ENCODE data around the gene NFASC. TPM values are rescaled to one million over a fixed set of nuclear protein-coding genes. Genes with fewer than 3 reads are reported as not detected.

NFASC gene
- total and polyA plus RNA-seq, 9 of the 15 experiments (the other 6 are each of a cell fraction or from before 2014, with no cell fraction given), result 0.03 to 0.16 (median 0.06) TPM; not detected in 6

DNA sequence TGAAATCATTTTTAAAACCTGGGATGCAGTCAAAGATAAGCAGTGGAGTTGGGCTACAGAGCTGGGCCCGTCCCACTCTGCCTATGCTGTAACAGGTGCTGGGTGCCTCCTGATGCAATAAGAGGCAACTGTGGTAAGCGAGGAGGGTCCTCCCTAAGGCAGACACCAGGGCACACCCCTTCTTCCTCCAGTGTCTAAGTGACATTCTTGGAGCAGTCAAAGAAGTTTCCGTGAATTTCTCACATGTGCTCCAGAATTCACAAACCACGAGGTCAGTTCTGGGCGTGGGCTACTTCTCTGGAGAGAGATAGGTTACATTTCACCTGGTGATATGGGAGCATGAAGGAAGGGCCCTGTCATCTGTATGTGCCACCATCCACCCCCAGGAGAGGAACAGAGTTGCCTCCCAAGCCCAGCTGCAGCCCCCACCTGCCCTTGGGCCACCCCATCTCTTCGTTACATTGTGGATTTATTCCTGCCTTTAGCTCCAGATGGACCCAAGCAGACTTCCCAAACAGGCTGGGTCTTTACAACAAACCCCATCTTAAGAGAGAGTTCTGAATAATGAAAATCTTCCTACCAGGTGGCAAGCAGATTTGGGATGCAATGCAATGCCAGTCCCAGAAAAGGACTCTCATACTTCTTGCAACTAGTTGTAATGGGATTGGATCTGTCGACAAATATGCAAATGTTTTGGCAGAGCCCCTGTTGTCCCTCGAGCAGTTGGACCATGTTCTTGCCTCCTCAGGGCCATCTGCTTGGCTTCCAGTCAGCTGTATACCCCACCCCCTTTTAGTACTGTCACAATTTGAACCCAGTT lies 89.9 kb downstream of the NFASC start (continued):
- TF ChIP-seq HDAC2 (IDR thresholded peaks at IDR 0.05) (no peak), ZBTB17 (CRISPR knock-in tag; IDR thresholded peaks at IDR 0.05) (0 out of 2 replicates have a peak, but pooled peaks have one; percentile 48), C11orf30 (IDR thresholded peaks at IDR 0.05; ENCODE audit: low read depth) (no peak), MEIS2 (IDR thresholded peaks at IDR 0.05; ENCODE audit: partially characterized antibody) (peak; percentile 19), ZNF24 (IDR thresholded peaks at IDR 0.05) (peak; percentile 59; the same call in 1 of the 2 replicates), TEAD2 (tag; IDR thresholded peaks at IDR 0.05) (no peak), HMG20B (CRISPR knock-in tag; IDR thresholded peaks at IDR 0.05) (no peak), TAL1 (IDR thresholded peaks at IDR 0.05) (peak; percentile 33; the same call in 1 of the 2 replicates), RBM22 (IDR thresholded peaks at IDR 0.05; ENCODE audit: low read depth, low read length, poor library complexity, severe bottlenecking) (no peak), ZNF311 (CRISPR knock-in tag; IDR thresholded peaks at IDR 0.05) (0 out of 2 replicates have a peak, but pooled peaks have one; percentile 35), ZNF354B (CRISPR knock-in tag; IDR thresholded peaks at IDR 0.05) (no peak)
- TF ChIP-seq, protein P1, sequence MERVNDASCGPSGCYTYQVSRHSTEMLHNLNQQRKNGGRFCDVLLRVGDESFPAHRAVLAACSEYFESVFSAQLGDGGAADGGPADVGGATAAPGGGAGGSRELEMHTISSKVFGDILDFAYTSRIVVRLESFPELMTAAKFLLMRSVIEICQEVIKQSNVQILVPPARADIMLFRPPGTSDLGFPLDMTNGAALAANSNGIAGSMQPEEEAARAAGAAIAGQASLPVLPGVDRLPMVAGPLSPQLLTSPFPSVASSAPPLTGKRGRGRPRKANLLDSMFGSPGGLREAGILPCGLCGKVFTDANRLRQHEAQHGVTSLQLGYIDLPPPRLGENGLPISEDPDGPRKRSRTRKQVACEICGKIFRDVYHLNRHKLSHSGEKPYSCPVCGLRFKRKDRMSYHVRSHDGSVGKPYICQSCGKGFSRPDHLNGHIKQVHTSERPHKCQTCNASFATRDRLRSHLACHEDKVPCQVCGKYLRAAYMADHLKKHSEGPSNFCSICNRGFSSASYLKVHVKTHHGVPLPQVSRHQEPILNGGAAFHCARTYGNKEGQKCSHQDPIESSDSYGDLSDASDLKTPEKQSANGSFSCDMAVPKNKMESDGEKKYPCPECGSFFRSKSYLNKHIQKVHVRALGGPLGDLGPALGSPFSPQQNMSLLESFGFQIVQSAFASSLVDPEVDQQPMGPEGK (CRISPR knock-in tag; IDR thresholded peaks at IDR 0.05; ENCODE audit: borderline replicate concordance), result no peak
- TF ChIP-seq, protein P2, sequence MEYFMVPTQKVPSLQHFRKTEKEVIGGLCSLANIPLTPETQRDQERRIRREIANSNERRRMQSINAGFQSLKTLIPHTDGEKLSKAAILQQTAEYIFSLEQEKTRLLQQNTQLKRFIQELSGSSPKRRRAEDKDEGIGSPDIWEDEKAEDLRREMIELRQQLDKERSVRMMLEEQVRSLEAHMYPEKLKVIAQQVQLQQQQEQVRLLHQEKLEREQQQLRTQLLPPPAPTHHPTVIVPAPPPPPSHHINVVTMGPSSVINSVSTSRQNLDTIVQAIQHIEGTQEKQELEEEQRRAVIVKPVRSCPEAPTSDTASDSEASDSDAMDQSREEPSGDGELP (CRISPR knock-in tag; IDR thresholded peaks at IDR 0.05; ENCODE audit: borderline replicate concordance), result no peak
- TF ChIP-seq, protein P3, sequence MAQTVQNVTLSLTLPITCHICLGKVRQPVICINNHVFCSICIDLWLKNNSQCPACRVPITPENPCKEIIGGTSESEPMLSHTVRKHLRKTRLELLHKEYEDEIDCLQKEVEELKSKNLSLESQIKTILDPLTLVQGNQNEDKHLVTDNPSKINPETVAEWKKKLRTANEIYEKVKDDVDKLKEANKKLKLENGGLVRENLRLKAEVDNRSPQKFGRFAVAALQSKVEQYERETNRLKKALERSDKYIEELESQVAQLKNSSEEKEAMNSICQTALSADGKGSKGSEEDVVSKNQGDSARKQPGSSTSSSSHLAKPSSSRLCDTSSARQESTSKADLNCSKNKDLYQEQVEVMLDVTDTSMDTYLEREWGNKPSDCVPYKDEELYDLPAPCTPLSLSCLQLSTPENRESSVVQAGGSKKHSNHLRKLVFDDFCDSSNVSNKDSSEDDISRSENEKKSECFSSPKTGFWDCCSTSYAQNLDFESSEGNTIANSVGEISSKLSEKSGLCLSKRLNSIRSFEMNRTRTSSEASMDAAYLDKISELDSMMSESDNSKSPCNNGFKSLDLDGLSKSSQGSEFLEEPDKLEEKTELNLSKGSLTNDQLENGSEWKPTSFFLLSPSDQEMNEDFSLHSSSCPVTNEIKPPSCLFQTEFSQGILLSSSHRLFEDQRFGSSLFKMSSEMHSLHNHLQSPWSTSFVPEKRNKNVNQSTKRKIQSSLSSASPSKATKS (CRISPR knock-in tag; IDR thresholded peaks at IDR 0.05), result no peak
- TF ChIP-seq, protein P4, sequence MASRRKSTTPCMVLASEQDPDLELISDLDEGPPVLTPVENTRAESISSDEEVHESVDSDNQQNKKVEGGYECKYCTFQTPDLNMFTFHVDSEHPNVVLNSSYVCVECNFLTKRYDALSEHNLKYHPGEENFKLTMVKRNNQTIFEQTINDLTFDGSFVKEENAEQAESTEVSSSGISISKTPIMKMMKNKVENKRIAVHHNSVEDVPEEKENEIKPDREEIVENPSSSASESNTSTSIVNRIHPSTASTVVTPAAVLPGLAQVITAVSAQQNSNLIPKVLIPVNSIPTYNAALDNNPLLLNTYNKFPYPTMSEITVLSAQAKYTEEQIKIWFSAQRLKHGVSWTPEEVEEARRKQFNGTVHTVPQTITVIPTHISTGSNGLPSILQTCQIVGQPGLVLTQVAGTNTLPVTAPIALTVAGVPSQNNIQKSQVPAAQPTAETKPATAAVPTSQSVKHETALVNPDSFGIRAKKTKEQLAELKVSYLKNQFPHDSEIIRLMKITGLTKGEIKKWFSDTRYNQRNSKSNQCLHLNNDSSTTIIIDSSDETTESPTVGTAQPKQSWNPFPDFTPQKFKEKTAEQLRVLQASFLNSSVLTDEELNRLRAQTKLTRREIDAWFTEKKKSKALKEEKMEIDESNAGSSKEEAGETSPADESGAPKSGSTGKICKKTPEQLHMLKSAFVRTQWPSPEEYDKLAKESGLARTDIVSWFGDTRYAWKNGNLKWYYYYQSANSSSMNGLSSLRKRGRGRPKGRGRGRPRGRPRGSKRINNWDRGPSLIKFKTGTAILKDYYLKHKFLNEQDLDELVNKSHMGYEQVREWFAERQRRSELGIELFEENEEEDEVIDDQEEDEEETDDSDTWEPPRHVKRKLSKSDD (conservative IDR thresholded peaks at IDR 0.05; ENCODE audit: low read length), result no peak
- TF ChIP-seq, protein P5, sequence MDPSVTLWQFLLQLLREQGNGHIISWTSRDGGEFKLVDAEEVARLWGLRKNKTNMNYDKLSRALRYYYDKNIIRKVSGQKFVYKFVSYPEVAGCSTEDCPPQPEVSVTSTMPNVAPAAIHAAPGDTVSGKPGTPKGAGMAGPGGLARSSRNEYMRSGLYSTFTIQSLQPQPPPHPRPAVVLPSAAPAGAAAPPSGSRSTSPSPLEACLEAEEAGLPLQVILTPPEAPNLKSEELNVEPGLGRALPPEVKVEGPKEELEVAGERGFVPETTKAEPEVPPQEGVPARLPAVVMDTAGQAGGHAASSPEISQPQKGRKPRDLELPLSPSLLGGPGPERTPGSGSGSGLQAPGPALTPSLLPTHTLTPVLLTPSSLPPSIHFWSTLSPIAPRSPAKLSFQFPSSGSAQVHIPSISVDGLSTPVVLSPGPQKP (CRISPR knock-in tag; IDR thresholded peaks at IDR 0.05), result no peak
- TF ChIP-seq, protein P6, sequence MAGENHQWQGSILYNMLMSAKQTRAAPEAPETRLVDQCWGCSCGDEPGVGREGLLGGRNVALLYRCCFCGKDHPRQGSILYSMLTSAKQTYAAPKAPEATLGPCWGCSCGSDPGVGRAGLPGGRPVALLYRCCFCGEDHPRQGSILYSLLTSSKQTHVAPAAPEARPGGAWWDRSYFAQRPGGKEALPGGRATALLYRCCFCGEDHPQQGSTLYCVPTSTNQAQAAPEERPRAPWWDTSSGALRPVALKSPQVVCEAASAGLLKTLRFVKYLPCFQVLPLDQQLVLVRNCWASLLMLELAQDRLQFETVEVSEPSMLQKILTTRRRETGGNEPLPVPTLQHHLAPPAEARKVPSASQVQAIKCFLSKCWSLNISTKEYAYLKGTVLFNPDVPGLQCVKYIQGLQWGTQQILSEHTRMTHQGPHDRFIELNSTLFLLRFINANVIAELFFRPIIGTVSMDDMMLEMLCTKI (IDR thresholded peaks at IDR 0.05; ENCODE audit: partially characterized antibody), result no peak

Measured in K562 (cell line).